Stimulated activated CD8-positive, alpha-beta memory T cell treated with anti-CD3 and anti-CD28 coated beads, Interleukin-7, amount 100 ng/mL, for 48 hours (primary cell): ENCODE measurements around the gene TIMM17A.
"Not testable (repeated sequence)": the region's sequence is repeated elsewhere in the genome, so short reads cannot be mapped to it uniquely, and the experiment has no call there.

Source experiments
- DNase-seq, 2 donors: peaks; one replicate each; pipeline ENCODE4 v3.0.0-alpha.2; 2020; ENCODE audit warnings: low read depth in 1 of 2; ENCODE audit errors: extremely low read depth in 1 of 2

Gene TIMM17A

DNA sequence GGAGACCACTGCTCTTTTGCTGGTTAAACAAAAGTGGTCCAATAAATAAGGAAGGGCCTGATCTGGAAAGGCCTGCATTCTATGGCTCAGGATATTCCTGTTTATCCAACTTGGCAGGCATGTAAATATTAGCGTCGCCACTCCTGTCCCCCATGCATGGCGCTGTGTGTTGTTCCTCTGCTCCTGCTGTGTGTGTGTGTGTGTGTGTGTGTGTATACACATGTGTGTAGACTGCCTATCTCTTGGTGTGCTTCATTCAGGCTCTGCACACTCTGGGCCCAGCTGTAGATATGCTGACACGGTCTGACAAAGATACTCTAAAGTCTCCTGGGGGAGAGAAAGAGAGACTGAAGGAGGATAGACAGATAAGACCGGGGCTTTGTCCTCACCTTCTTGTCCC is 15.7 kb upstream of the TIMM17A start:
- no peak for DNase-seq

GRCh38 chr1:201940316-201940715 is 15.0 kb upstream of the TIMM17A start:
- DNase-seq, result not testable (repeated sequence)

GRCh38 chr1:201941420-201942128 is 13.7 kb upstream of the TIMM17A start:
- no peak for DNase-seq

GRCh38 chr1:201942129-201942495 is 13.2 kb upstream of the TIMM17A start:
- no peak for DNase-seq

- no peak for DNase-seq
These were observed 11.3 kb upstream of the TIMM17A start for GRCh38 chr1:201944002-201944401.

- DNase-seq, result no peak
These were observed 10.7 kb upstream of the TIMM17A start for GRCh38 chr1:201944639-201945038.

DNA sequence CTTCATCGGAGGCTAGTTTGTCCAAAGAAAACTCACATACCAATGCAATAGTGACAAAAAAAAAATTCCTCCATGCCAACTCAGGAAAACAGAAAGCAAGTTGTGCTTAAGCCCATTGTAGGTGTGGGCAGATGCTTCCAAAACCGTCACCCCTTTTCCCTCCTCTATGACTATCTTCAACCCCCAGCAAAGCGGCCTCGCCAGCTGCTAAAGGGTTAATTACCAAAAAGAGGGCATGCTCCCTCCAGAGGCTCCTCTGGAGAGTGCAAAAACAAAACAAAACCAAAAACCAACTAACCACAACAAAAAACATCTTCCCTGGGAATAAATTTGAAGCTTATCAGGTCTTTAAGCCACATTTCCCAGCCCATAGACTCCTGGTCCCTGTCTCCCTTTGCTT is 10.1 kb upstream of the TIMM17A start:
- DNase-seq, result no peak

GRCh38 chr1:201945863-201946223 is 9.5 kb upstream of the TIMM17A start:
- no peak for DNase-seq

GRCh38 chr1:201946224-201946908 is 8.9 kb upstream of the TIMM17A start, which contains the start of gene LMOD1:
Gene LMOD1 (minus strand): TSS chr1:201946548. CDS start chr1:201946340, 208 bp downstream.
- no peak for DNase-seq

- no peak for DNase-seq
These were observed 7.7 kb upstream of the TIMM17A start for GRCh38 chr1:201947697-201948008.

DNA sequence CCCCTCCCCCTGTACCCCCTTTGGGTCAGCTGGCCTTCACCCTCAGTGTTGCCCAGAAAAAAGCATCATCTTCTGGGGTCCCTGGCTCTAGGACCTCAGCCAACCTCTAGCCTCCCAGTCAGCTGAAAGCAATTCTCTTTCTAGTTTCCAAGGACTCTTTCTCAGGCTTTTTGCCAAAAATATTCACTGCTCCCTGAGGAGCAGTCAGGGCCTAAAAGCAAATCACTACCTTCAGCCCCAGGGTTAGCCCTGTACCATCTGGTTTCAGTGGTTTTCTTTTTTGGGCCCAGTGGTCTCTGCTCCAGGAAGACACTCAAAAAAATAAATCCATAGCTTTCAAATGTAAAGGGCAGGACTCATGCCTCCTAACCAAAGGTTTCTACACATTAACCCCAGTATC is 5.8 kb upstream of the TIMM17A start:
- DNase-seq, result no peak

- no peak for DNase-seq
These were observed 867 bp upstream of the TIMM17A start for GRCh38 chr1:201954263-201955008.

DNA sequence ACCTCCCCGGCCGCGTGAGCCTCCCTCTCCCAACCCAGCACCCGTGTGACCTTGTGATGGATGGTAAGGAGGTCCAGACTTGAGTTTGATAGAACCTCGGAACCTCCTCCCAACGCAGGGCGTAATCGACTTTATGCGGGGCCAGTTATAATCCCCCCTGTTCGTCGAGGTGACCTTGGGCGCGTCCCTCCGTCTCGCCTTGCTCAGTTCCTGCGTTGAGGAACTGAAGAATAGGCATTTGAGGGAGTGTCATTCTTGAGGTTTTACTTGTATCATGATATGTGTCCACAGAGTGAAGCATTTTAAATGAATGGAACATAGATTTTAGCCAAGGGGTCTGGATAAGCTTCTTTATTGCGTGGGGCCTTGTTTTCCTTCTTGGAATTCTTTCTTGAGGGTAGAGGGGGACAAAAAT is 433 bp downstream of the TIMM17A start:
- no peak for DNase-seq

GRCh38 chr1:201958348-201958747 is 3.0 kb downstream of the TIMM17A start:
- no peak for DNase-seq

GRCh38 chr1:201962382-201962781 is 7.1 kb downstream of the TIMM17A start:
- DNase-seq, result not testable (repeated sequence)

DNA sequence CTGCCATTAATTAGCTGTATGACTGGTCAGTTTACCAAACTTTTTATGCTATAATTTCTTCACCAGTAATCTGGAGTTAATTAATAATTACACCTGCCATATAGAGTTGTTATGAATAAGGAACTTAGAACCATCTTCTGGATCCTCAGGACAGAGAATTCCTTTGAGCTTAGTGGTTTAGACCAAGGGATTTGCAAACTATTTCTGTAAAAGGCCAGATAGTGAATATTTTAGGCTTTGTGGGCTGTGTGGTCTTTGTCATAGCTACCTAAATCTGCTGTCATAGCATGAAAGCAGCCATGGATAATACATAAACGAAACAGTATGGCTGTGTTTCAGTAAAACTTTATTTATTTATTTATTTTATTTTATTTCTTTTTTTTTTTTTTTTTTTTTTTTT is 9.0 kb downstream of the TIMM17A start:
- no peak for DNase-seq

GRCh38 chr1:201966171-201966570 is 10.9 kb downstream of the TIMM17A start:
- no peak for DNase-seq

DNA sequence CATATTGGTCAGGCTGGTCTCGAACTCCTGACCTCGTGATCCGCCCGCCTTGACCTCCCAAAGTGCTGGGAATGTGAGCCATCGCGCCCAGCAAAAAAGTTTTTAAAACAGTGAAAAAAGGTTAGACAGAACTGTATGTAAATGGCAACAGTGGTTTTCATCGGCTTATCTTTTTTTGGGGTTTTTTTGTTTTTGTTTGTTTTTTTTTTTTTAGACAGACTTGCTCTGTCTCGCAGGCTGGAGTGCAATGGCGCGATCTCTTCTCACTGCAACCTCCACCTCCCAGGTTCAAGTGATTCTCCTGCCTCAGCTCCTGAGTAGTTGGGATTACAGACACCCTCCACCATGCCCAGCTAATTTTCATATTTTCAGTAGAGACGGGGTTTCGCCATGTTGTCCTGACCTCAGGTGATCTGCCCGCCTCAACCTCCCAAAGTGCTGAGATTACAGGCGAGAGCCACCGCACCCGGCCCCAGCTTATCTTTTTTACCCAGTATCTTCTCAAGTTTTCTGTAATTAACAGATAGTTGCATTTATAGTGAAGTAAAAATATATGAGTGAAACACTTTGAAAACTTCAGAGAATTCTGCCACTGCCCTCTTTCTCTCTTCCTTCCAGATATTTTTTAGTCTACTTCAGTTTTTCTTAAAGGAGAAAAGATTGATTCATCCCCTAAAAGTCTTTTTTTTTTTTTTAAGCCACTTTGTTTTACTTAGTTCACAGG is 13.1 kb downstream of the TIMM17A start:
- DNase-seq, result no peak

DNA sequence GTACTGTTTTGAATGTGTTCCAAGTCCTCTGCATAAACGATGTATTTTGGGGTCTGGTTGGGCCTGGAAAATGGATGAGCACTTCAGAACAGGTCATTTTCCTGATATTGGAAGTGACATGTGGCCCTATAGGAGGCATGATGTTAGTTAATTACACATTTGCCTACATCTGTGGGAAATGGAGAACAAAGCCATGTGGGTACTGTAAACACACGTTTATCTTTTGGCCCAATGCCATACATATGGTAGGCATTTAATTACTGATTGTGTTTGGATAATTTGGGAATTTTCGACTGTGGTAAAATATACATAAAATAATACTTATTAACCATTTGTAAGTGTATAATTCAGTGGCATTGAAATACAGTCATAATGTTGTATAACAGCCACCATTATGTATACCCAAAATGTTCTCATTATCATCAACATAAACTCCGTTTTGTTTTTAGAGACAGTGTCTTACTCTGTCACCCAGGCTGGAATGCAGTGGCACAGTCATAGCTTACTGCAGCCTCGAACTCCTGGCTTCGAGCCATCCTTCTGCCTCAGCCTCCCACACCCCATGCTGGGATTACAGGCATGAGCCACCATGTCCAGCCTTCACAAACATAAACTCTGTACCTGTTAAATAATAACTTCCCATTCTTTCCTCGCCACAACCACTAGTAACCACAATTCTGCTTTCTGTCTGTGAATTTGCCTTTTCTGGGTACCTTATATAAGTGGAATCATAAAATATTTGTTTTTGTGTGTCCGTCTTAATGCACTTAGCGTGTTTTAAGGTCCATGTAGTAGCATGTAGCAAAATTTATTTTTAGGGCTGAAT is 15.2 kb downstream of the TIMM17A start:
- no peak for DNase-seq

DNA sequence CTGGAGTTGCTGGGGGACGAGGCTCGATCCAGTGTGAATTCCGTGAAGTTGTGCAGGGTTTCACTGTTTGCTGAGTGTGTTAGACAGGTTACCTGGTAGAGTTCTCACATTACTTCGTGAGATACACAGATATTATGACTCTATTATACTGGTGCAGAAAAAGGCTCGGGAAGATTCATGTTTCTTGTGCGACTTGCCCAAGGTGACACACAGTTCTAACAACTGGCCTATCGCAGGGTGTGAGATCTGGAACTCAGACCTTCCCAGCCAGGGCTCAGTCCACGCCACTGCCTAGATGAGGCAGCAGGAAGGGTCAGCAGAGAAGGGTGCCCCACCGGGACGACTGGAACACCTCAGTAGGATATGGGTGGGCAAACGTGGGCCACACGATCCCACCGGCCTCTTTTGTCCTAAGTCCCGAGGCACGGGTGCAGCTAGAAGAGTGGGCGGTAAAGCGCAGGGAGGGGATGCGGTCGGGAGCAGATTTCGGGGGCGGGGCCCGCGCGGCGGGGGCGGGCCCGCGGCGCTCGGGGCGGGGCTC is 26.8 kb downstream of the TIMM17A start:
- DNase-seq, result peak; percentile 49 to 60
